Fibroblast of mammary gland (primary cell): ENCODE measurements around the gene PREX1.

Source experiments
- DNase-seq: peaks from one replicate; pipeline ENCODE4 v3.0.0-alpha.2; 2010; ENCODE audit warnings: low read depth
- H3K4me3 ChIP-seq: 2 replicates; pipeline ENCODE4 v1.5.1; 2011; ENCODE audit warnings: low read depth, mild to moderate bottlenecking, low read length, moderate library complexity; ENCODE audit not compliant: control insufficient read depth
- TF ChIP-seq, protein P1 (sequence below): conservative IDR thresholded peaks from 2 replicates; pipeline ENCODE4 v1.5.1; 2011; ENCODE audit warnings: low read depth, low read length, inconsistent platforms; ENCODE audit not compliant: control insufficient read depth, insufficient read depth

Gene PREX1

DNA sequence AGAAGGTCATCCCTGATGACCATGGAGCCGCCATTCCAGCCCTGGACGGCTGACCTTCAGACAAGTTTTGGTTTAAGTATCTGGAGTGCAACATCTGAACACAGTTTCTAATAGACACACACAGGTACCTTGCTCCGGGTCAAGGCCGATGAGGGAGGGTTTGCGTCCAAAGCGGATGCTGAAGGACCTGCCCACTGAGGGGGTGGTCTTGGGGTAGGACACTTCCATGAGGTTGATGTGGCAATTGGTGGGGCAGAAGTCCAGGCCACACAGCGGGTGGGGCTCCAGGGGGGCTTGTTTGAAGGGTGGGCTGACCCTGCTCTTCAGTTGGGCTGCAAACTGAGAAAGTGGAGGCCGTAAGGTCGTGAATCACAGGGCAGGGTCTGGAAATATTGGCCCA is 177.9 kb downstream of the PREX1 start:
- no peak overlapping the region for H3K4me3 ChIP-seq
- DNase-seq: no peak
- TF ChIP-seq, protein P1, sequence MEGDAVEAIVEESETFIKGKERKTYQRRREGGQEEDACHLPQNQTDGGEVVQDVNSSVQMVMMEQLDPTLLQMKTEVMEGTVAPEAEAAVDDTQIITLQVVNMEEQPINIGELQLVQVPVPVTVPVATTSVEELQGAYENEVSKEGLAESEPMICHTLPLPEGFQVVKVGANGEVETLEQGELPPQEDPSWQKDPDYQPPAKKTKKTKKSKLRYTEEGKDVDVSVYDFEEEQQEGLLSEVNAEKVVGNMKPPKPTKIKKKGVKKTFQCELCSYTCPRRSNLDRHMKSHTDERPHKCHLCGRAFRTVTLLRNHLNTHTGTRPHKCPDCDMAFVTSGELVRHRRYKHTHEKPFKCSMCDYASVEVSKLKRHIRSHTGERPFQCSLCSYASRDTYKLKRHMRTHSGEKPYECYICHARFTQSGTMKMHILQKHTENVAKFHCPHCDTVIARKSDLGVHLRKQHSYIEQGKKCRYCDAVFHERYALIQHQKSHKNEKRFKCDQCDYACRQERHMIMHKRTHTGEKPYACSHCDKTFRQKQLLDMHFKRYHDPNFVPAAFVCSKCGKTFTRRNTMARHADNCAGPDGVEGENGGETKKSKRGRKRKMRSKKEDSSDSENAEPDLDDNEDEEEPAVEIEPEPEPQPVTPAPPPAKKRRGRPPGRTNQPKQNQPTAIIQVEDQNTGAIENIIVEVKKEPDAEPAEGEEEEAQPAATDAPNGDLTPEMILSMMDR: no peak

DNA sequence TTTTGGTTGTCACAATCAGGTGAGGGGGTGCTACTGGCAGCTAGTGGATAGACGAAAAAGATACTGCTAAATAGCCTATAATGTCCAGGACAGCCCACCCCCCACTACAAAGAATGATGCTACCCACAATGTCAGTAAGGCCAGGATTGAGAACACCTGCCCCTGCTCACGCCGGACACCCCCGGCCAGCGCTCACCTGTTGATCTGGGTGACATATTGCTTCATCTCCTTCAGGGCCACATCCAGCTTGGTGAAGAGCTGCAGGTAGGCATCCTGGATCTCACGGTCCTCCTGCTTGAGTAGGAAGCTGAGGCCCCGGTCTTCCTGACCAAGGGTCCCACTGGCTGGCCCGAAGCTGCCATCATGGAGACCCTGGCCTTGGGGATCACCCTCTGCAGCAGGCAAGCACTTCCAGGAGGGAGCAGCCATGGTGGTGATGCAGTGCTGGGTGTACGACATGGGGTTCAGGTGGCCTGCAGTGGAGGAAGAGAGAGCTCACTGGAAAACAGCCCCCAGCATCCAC is 178.6 kb downstream of the PREX1 start:
- DNase-seq: no peak

DNA sequence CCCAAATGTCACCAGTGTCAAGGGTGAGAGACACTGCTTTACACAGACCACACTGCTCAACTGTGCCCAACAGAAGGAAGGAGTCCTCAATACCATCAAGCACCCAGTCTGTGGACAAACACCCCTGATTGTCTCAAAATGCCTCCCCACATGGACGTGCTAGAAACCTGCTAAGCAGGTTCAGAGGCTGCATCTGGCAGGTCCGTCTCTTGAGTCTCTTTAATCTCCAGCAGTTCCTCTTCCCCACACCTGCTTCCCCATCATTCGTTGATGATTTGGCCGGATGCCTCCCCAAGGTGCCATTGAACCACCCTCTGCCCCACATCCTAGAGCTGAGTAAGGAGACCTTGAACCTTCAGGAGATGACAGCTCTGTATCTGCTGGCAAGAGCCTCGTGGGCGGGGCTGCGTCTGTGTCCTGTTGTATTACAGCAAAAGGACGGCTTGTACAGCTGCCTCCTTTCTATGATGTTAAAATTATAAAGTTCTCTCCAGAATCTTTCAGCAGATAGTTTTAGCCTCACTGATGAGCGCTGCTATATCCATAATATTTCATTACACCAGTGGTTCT is 179.2 kb downstream of the PREX1 start:
- no peak for DNase-seq
- TF ChIP-seq, protein P1: no peak
- H3K4me3 ChIP-seq: no peak overlapping the region

More for the DNA sequence above, 178.6 kb downstream of the PREX1 start:
- no peak overlapping the region for H3K4me3 ChIP-seq
- TF ChIP-seq, protein P1: no peak

DNA sequence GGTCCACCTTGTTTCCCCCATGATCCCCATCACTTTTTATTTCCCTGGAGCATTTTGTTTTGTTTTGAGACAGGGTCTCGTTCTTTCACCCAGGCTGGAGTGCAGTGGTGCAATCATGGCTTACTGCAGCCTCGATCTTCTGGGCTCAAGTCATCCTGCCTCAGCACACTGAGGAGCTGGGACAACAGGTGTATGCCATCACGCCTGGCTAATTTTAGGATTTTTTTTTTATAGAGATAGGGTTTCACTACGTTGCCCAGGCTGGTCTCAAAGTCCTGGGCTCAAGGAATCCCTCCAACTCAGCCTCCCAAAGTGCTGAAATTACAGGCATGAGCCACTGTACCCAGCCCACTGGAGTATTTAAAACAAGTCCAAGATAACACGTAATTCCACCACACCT is 179.9 kb downstream of the PREX1 start:
- no peak overlapping the region for H3K4me3 ChIP-seq
- TF ChIP-seq, protein P1: no peak
- DNase-seq: no peak

DNA sequence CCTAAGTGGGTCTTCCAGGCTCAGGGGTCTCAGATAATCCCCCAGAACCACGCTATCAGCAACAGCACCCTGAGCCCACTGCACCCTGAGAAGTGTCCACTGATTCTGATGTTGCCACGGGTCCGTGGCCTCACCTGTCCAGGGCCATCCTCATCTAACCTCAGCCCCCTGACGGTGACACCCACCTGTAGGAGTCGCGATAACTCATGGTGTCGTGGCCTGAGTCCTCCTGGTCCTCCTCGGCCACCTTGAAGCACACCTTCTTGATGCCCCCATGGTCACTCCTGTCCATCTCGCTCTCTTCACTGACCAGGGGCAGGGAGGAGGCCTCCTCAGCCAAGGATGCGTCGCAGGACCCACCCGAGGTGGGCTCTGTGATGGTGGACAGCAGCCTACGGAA is 182.1 kb downstream of the PREX1 start:
- H3K4me3 ChIP-seq: no peak overlapping the region
- no peak for DNase-seq
- TF ChIP-seq, protein P1: no peak

DNA sequence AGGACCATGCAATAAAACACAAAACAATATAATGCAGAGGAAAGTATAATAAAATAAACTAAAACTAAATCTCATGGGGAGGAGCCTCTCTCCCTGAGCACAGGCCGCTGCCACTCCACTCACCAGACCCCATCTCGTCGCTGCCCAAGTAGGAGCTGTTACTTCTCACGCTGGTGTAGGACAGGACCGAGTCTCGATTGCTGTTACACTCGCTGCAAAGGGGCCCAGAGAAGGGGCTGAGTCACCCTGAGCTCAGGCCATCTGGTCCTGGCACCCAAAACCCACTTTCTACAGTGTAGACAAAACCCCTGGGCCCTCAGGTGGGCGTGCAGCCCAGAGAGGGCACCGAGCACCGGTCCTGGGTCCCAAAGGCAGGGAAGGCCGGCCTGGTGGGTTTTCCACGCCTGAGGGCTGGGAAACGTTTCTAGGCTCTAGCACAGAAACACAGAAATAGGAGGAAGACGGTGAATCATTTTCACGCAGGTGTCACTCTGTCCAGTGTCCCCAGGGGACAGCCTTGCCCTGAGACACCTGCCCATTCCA is 183.4 kb downstream of the PREX1 start:
- TF ChIP-seq, protein P1: no peak
- no peak for DNase-seq

More for the DNA sequence above, 183.4 kb downstream of the PREX1 start:
- H3K4me3 ChIP-seq: no peak overlapping the region
